Measurements from ENCODE around the gene M6PR. TPM values are rescaled to one million over a fixed set of nuclear protein-coding genes. Genes with fewer than 3 reads are reported as not detected.
"Not testable (repeated sequence)": the region's sequence is repeated elsewhere in the genome, so short reads cannot be mapped to it uniquely, and the experiment has no call there.

The M6PR gene
- total and polyA plus RNA-seq, 4 donors = 49.9 to 225 (median 157) TPM

DNA sequence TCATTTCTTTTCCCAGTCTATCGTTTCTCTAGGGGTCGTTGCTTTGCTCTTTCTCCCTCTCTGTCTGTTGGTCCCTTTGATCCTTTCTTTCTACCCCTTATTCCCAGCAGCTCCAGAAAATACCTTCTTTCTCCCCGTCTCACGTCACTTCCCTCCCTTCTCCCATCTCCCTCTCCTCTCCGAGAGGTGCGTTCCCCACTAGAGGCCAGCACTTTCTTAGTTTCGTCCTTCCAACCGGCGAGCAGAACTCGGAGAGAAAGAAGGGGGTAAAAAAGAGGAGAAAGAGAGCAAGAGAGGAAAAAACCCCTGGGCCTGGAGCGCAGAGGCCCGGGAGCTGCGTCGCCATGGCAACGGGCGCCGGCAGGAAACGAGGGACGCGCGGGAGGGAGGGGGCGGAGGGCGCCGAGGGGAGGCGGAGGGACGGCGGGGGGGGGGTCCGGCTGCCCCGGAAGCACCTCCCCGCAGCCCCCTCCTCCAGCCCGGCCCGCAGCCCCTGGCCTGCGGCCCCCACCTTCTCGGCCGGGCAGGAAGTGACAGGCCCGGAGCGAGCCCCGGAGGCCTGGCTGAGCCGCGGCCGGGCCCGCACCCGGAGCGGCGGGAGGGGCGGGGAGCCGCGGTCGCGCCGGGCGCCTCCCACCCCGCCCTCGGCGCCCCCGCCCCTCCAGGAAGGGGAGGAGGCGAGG lies 35.3 kb downstream of the M6PR start, which contains the start of gene PHC1:
TSS of gene PHC1 (plus strand) at position 477 of the 683 bp plus-strand sequence. CDS start 3,169 bp downstream, outside the sequence.
- not testable (repeated sequence) for H3K27me3 ChIP-seq (ENCODE audit: control insufficient read depth in 3 of 3, insufficient read depth in 3 of 3, low read length in 2 of 3); H3K36me3 ChIP-seq (ENCODE audit: control insufficient read depth in 4 of 4, insufficient read depth in 4 of 4, low read length in 4 of 4); H3K9me3 ChIP-seq (ENCODE audit: control insufficient read depth in 4 of 4, insufficient read depth in 3 of 4, low read length in 3 of 4)
- Histone ChIP-seq H3K4me3 (peak within 1 kb of the TSS; percentile 65), H3K9ac (ENCODE audit: insufficient read depth in 1 of 2, low read length in 2 of 2) (peak within 1 kb of the TSS; percentile 96 to 98), H3K4me1 (ENCODE audit: control insufficient read depth in 5 of 5, insufficient read depth in 5 of 5, low read length in 5 of 5) (peaks cover 0 to 35% (median 11%) of the 10 kb centered on the region in 5 donors), H3K27ac (ENCODE audit: low read depth in 1 of 2, low read length in 1 of 2) (peak within 1 kb of the TSS; percentile 71 to 96)
- ATAC-seq (ENCODE audit: insufficient read depth, low FRiP score) (peak; percentile 87), DNase-seq (peak; percentile 93 to 95 (median 94))
- WGBS, 2 donors = 0% methylated on average over 15 to 31 of the region's 57 CpGs
- TF ChIP-seq, protein P1, sequence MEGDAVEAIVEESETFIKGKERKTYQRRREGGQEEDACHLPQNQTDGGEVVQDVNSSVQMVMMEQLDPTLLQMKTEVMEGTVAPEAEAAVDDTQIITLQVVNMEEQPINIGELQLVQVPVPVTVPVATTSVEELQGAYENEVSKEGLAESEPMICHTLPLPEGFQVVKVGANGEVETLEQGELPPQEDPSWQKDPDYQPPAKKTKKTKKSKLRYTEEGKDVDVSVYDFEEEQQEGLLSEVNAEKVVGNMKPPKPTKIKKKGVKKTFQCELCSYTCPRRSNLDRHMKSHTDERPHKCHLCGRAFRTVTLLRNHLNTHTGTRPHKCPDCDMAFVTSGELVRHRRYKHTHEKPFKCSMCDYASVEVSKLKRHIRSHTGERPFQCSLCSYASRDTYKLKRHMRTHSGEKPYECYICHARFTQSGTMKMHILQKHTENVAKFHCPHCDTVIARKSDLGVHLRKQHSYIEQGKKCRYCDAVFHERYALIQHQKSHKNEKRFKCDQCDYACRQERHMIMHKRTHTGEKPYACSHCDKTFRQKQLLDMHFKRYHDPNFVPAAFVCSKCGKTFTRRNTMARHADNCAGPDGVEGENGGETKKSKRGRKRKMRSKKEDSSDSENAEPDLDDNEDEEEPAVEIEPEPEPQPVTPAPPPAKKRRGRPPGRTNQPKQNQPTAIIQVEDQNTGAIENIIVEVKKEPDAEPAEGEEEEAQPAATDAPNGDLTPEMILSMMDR (IDR thresholded peaks at IDR 0.05; ENCODE audit: control extremely low read depth, extremely low read depth) = peak; percentile 1

DNA sequence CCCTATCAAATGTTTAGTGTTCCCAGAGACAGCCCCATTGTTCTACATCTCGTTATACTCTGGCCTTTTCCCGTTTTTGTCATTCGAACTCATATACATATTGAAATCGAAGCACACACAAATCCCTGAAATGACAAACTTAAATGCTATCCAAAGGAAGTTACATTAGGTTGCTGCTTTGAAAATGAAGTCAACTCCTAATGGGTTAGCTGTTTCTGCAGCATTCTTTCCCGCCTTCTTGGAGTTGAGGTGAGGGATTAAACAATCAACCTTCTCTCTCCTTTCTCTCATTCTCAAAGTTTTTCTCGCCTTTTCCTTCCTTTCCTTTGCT lies 35.8 kb downstream of the M6PR start:
- no peaks in the 10 kb centered on the region for H3K27me3 ChIP-seq (ENCODE audit: control insufficient read depth in 3 of 3, insufficient read depth in 3 of 3, low read length in 2 of 3)
- peak overlapping the region; percentile 96 to 98 for H3K9ac ChIP-seq (ENCODE audit: insufficient read depth in 1 of 2, low read length in 2 of 2)
- no peak for ATAC-seq (ENCODE audit: insufficient read depth, low FRiP score)

GRCh38 chr12:8912914-8913313 lies 36.5 kb downstream of the M6PR start:
- 46 to 66% methylated on average over 9 of the region's 9 CpGs for WGBS, 2 donors
- TF ChIP-seq, protein P1 (IDR thresholded peaks at IDR 0.05; ENCODE audit: control extremely low read depth, extremely low read depth) = no peak
- Histone ChIP-seq H3K9me3 (ENCODE audit: control insufficient read depth in 4 of 4, insufficient read depth in 3 of 4, low read length in 3 of 4) (no peaks in the 10 kb centered on the region), H3K36me3 (ENCODE audit: control insufficient read depth in 4 of 4, insufficient read depth in 4 of 4, low read length in 4 of 4) (no peaks in the 10 kb centered on the region), H3K4me3 (no peak overlapping the region), H3K27ac (ENCODE audit: low read depth in 1 of 2, low read length in 1 of 2) (peak overlapping the region; percentile 16 to 71), H3K27me3 (ENCODE audit: control insufficient read depth in 3 of 3, insufficient read depth in 3 of 3, low read length in 2 of 3) (no peaks in the 10 kb centered on the region), H3K9ac (ENCODE audit: insufficient read depth in 1 of 2, low read length in 2 of 2) (peak overlapping the region in 1 of 2 donors; percentile 98), H3K4me1 (ENCODE audit: control insufficient read depth in 5 of 5, insufficient read depth in 5 of 5, low read length in 5 of 5) (peaks cover 0 to 35% (median 11%) of the 10 kb centered on the region in 5 donors)
- ATAC-seq (ENCODE audit: insufficient read depth, low FRiP score) (no peak), DNase-seq (peak; percentile 37 to 66 (median 56))

More for the DNA sequence above, 35.8 kb downstream of the M6PR start:
- DNase-seq = no peak
- Histone ChIP-seq H3K27ac (ENCODE audit: low read depth in 1 of 2, low read length in 1 of 2) (peak overlapping the region; percentile 71 to 96), H3K36me3 (ENCODE audit: control insufficient read depth in 4 of 4, insufficient read depth in 4 of 4, low read length in 4 of 4) (no peaks in the 10 kb centered on the region), H3K9me3 (ENCODE audit: control insufficient read depth in 4 of 4, insufficient read depth in 3 of 4, low read length in 3 of 4) (no peaks in the 10 kb centered on the region), H3K4me1 (ENCODE audit: control insufficient read depth in 5 of 5, insufficient read depth in 5 of 5, low read length in 5 of 5) (peaks cover 0 to 35% (median 11%) of the 10 kb centered on the region in 5 donors), H3K4me3 (peak overlapping the region; percentile 65)
- WGBS, 2 donors = 19 to 28% methylated on average over 6 of the region's 6 CpGs
- TF ChIP-seq, protein P1 (IDR thresholded peaks at IDR 0.05; ENCODE audit: control extremely low read depth, extremely low read depth) = no peak

Measured in lung (tissue), 12 donors.